Measurements from ENCODE around the gene ATXN1. TPM values are rescaled to one million over a fixed set of nuclear protein-coding genes. Genes with fewer than 3 reads are reported as not detected.

The ATXN1 gene
- total and polyA plus RNA-seq, 2 of the 8 experiments (the other 6 are each of a cell fraction or from before 2014, with no cell fraction given) = 1.6 to 4.0 TPM

GRCh38 chr6:16576451-16577368 is 184.6 kb downstream of the ATXN1 start (continued):
- TF ChIP-seq EZH2 (IDR thresholded peaks at IDR 0.05; ENCODE audit: low read depth, low read length, severe bottlenecking) (no peak), POLR2AphosphoS5 (IDR thresholded peaks at IDR 0.05; ENCODE audit: low read depth, low read length) (no peak), GABPA (IDR thresholded peaks at IDR 0.05; ENCODE audit: borderline replicate concordance, insufficient read depth, low read length) (no peak), SIRT6 (IDR thresholded peaks at IDR 0.05; ENCODE audit: low read length) (no peak), SIN3A (conservative IDR thresholded peaks at IDR 0.05 in 1 of 2, IDR thresholded peaks at IDR 0.05 in 1 of 2; ENCODE audit: low read depth in 1 of 2, low read length in 2 of 2) (no peak), POU5F1 (IDR thresholded peaks at IDR 0.05; ENCODE audit: low read depth, low read length) (no peak), RAD21 (IDR thresholded peaks at IDR 0.05 in 1 of 2, conservative IDR thresholded peaks at IDR 0.05 in 1 of 2; ENCODE audit: low read depth in 2 of 2, low read length in 2 of 2) (no peak)
